ENCODE results near the gene MEA1.

The MEA1 gene

GRCh38 chr6:42979523-42980177 lies 34.1 kb downstream of the MEA1 start:
- DNase-seq (ENCODE audit: low read depth): peak; percentile 38
- TF ChIP-seq CTCF (conservative IDR thresholded peaks at IDR 0.05; ENCODE audit: low read length): peak; percentile 7; the same call in 1 of the 2 replicates
- peak overlapping the region; percentile 76 for H3K4me3 ChIP-seq (ENCODE audit: low read length)

- peak within 1 kb of the TSS; percentile 76 for H3K4me3 ChIP-seq (ENCODE audit: low read length)
- TF ChIP-seq CTCF (conservative IDR thresholded peaks at IDR 0.05; ENCODE audit: low read length): no peak
- peak; percentile 81 for DNase-seq (ENCODE audit: low read depth)
Observed at GRCh38 chr6:42978839-42979522, 34.8 kb downstream of the MEA1 start, which contains the start of gene PEX6. PEX6 (minus strand) TSS chr6:42979181; CDS start chr6:42979150, 31 bp downstream.

- no peak for TF ChIP-seq CTCF (conservative IDR thresholded peaks at IDR 0.05; ENCODE audit: low read length)
- H3K4me3 ChIP-seq (ENCODE audit: low read length): peak overlapping the region; percentile 76
- DNase-seq (ENCODE audit: low read depth): peak; percentile 23
Observed at GRCh38 chr6:42978487-42978838, 35.3 kb downstream of the MEA1 start.

GRCh38 chr6:42974919-42975505 lies 38.7 kb downstream of the MEA1 start:
- TF ChIP-seq CTCF (conservative IDR thresholded peaks at IDR 0.05; ENCODE audit: low read length): no peak
- H3K4me3 ChIP-seq (ENCODE audit: low read length): no peak overlapping the region
- DNase-seq (ENCODE audit: low read depth): no peak

- H3K4me3 ChIP-seq (ENCODE audit: low read length): no peak overlapping the region
- TF ChIP-seq CTCF (conservative IDR thresholded peaks at IDR 0.05; ENCODE audit: low read length): no peak
- no peak for DNase-seq (ENCODE audit: low read depth)
Observed at GRCh38 chr6:42973926-42974325, 39.8 kb downstream of the MEA1 start.

- H3K4me3 ChIP-seq (ENCODE audit: low read length): no peak overlapping the region
- DNase-seq (ENCODE audit: low read depth): no peak
- TF ChIP-seq CTCF (conservative IDR thresholded peaks at IDR 0.05; ENCODE audit: low read length): no peak
Observed at GRCh38 chr6:42971746-42972327, 41.9 kb downstream of the MEA1 start.

All from AG10803 (cell line).